Glutamatergic neuron (in vitro differentiated cells): Measurements from ENCODE around the gene FBXW5. TPM values are rescaled to one million over a fixed set of nuclear protein-coding genes. Genes with fewer than 3 reads are reported as not detected.

Experiments used
- DNase-seq: peaks from one replicate; pipeline ENCODE4 v3.0.0; 2022
- H3K27ac Mint-ChIP-seq: one replicate; pipeline ENCODE4 v1.8.0; 2020; ENCODE audit warnings: mild to moderate bottlenecking, mixed read lengths, inconsistent platforms; ENCODE audit not compliant: unreplicated experiment
- H3K27me3 Mint-ChIP-seq: one replicate; pipeline ENCODE4 v1.8.0; 2020; ENCODE audit warnings: mild to moderate bottlenecking, moderate library complexity, mixed read lengths, inconsistent platforms; ENCODE audit not compliant: unreplicated experiment
- H3K36me3 Mint-ChIP-seq: one replicate; pipeline ENCODE4 v1.8.0; 2020; ENCODE audit warnings: mild to moderate bottlenecking, mixed read lengths, inconsistent platforms; ENCODE audit not compliant: unreplicated experiment
- H3K4me1 Mint-ChIP-seq: one replicate; pipeline ENCODE4 v1.8.0; 2020; ENCODE audit warnings: mild to moderate bottlenecking, low read depth, mixed read lengths, inconsistent platforms; ENCODE audit not compliant: unreplicated experiment
- H3K4me3 Mint-ChIP-seq: one replicate; pipeline ENCODE4 v1.8.0; 2020; ENCODE audit warnings: mild to moderate bottlenecking, mixed read lengths, inconsistent platforms; ENCODE audit not compliant: unreplicated experiment
- H3K9me3 Mint-ChIP-seq: one replicate; pipeline ENCODE4 v1.8.0; 2020; ENCODE audit warnings: mild to moderate bottlenecking, moderate library complexity, mixed read lengths, inconsistent platforms; ENCODE audit not compliant: unreplicated experiment
- CTCF ChIP-seq: fragments of 200-600 bp; sonication (generic); IDR thresholded peaks from one replicate; pipeline ENCODE4 v1.5.0; 2021; ENCODE audit not compliant: partially characterized antibody, unreplicated experiment
- total RNA-seq: library from RNA; stranded (reverse); fragmentation: NEBNext Ultra II Directional; extraction: Animal tissue kit (Norgen Biotek cat#: 25700); gene quantifications from one replicate; pipeline ENCODE4 v1.2.1, GENCODE V29; 2021; ENCODE audit not compliant: unreplicated experiment

Gene FBXW5
- total RNA-seq, 1 donor from 2014 or later: 77.9 TPM

- Mint-ChIP-seq H3K27ac (no peak overlapping the region), H3K27me3 (no peaks in the 10 kb centered on the region), H3K4me3 (no peak overlapping the region), H3K36me3 (no peaks in the 10 kb centered on the region), H3K4me1 (no peaks in the 10 kb centered on the region), H3K9me3 (peaks cover 2% of the 10 kb centered on the region)
- TF ChIP-seq CTCF: no peak
- DNase-seq: no peak
Observed at GRCh38 chr9:136972335-136972734, 27.8 kb upstream of the FBXW5 start.

GRCh38 chr9:136971746-136972145 lies 27.2 kb upstream of the FBXW5 start:
- no peak for TF ChIP-seq CTCF
- Mint-ChIP-seq H3K4me1 (no peaks in the 10 kb centered on the region), H3K4me3 (no peak overlapping the region), H3K9me3 (peaks cover 2% of the 10 kb centered on the region), H3K36me3 (no peaks in the 10 kb centered on the region), H3K27ac (no peak overlapping the region), H3K27me3 (no peaks in the 10 kb centered on the region)
- DNase-seq: no peak

- Mint-ChIP-seq H3K9me3 (peaks cover 2% of the 10 kb centered on the region), H3K27ac (no peak overlapping the region), H3K4me3 (no peak overlapping the region), H3K36me3 (no peaks in the 10 kb centered on the region), H3K4me1 (no peaks in the 10 kb centered on the region), H3K27me3 (no peaks in the 10 kb centered on the region)
- no peak for DNase-seq
- TF ChIP-seq CTCF: no peak
Observed at GRCh38 chr9:136970361-136970760, 25.8 kb upstream of the FBXW5 start.

GRCh38 chr9:136969774-136970173 lies 25.2 kb upstream of the FBXW5 start:
- H3K27ac Mint-ChIP-seq: no peak overlapping the region
- no peak overlapping the region for H3K4me3 Mint-ChIP-seq
- no peaks in the 10 kb centered on the region for H3K36me3 Mint-ChIP-seq
- H3K4me1 Mint-ChIP-seq: no peaks in the 10 kb centered on the region
- H3K27me3 Mint-ChIP-seq: no peaks in the 10 kb centered on the region
- no peak for TF ChIP-seq CTCF
- H3K9me3 Mint-ChIP-seq: no peaks in the 10 kb centered on the region
- DNase-seq: no peak

- H3K27me3 Mint-ChIP-seq: no peaks in the 10 kb centered on the region
- H3K27ac Mint-ChIP-seq: no peak overlapping the region
- peaks cover 2% of the 10 kb centered on the region for H3K4me1 Mint-ChIP-seq
- H3K9me3 Mint-ChIP-seq: no peaks in the 10 kb centered on the region
- DNase-seq: no peak
- H3K36me3 Mint-ChIP-seq: no peaks in the 10 kb centered on the region
- no peak overlapping the region for H3K4me3 Mint-ChIP-seq
- TF ChIP-seq CTCF: no peak
Observed at GRCh38 chr9:136969150-136969549, 24.6 kb upstream of the FBXW5 start.
